ENCODE measurements around the gene TNFAIP8L3.

DNA sequence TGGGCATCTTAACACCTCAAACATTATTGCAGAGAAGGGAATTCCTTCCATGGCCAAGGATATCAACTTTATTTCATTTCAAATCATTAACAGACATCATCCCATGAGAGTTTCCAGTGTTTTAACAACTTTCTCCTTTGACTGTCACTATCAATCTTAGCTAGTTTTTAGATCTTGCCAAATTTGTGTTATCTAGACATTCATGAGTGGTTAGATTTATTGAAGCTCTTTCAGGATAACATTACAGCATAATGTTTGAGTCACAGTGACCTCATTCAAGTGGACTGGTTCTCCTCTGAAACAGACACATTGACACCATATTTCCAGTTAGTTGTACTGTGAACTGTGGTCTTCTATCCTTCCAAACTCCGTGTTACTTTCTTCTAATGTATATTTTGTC, 8.6 kb upstream of the TNFAIP8L3 start:
- TF ChIP-seq EZH2 (IDR thresholded peaks at IDR 0.05) (no peak), POLR2AphosphoS5 (IDR thresholded peaks at IDR 0.05; ENCODE audit: borderline replicate concordance, low read depth, low read length) (no peak)

All from SK-N-MC (cell line).